Esophagus squamous epithelium (tissue), 4 donors: ENCODE measurements around the gene GAP43.

Source experiments
- CTCF ChIP-seq, 6 experiments: fragments of 450-650 bp in 4 of 6; fragments of 200-600 bp in 2 of 6; sonication (generic) in 2 of 6; IDR thresholded peaks; one replicate each; pipeline ENCODE4 v1.5.1; 2016 to 2019; ENCODE audit warnings: antibody characterized with exemption in 6 of 6, mild to moderate bottlenecking in 4 of 6, moderate library complexity in 4 of 6
- POLR2A ChIP-seq, 4 donors: fragments of 450-650 bp; IDR thresholded peaks; one replicate each; pipeline ENCODE4 v1.6.1; 2017; ENCODE audit warnings: antibody characterized with exemption in 4 of 4, mild to moderate bottlenecking in 4 of 4, moderate library complexity in 3 of 4

- no peak for TF ChIP-seq POLR2A (IDR thresholded peaks at IDR 0.05)
- TF ChIP-seq CTCF (IDR thresholded peaks at IDR 0.05) = no peak
Observed at GRCh38 chr3:115685097-115685496, 61.8 kb downstream of the GAP43 start.
